Activated CD4-positive, alpha-beta T cell treated with anti-CD3 and anti-CD28 coated beads for 36 hours (primary cell): ENCODE results near the gene SNRK. TPM values are rescaled to one million over a fixed set of nuclear protein-coding genes. Genes with fewer than 3 reads are reported as not detected.

Experiments used
- ATAC-seq: fragments of 200-7000 bp; cut with Tn5 transposase; one replicate; pipeline ENCODE4 v1.10.0; 2021; ENCODE audit warnings: mild to moderate bottlenecking, moderate library complexity
- CTCF ChIA-PET: fragments of 350-600 bp; sonication (Branson Sonifier 250); formaldehyde crosslinking; loops from one replicate; lab custom pipeline; 2021; ENCODE audit warnings: antibody characterized with exemption; lab: Charles Lee
- POLR2A ChIA-PET: fragments of 350-600 bp; sonication (Branson Sonifier 250); formaldehyde crosslinking; loops from one replicate; lab custom pipeline; 2021; ENCODE audit warnings: antibody characterized with exemption, inconsistent platforms; lab: Charles Lee
- DNase-seq: peaks from one replicate; pipeline ENCODE4 v3.0.0-alpha.2; 2020
- H3K27ac Mint-ChIP-seq: one replicate; pipeline ENCODE4 v1.8.0; 2021; ENCODE audit warnings: mixed read lengths
- H3K27me3 Mint-ChIP-seq: one replicate; pipeline ENCODE4 v1.8.0; 2021; ENCODE audit warnings: mixed read lengths
- H3K36me3 Mint-ChIP-seq: one replicate; pipeline ENCODE4 v1.8.0; 2021; ENCODE audit warnings: low read depth, mixed read lengths
- H3K4me1 Mint-ChIP-seq: one replicate; pipeline ENCODE4 v1.8.0; 2021; ENCODE audit warnings: mixed read lengths
- H3K4me3 Mint-ChIP-seq: one replicate; pipeline ENCODE4 v1.8.0; 2021; ENCODE audit warnings: mild to moderate bottlenecking, moderate library complexity, mixed read lengths
- H3K9me3 Mint-ChIP-seq: one replicate; pipeline ENCODE4 v1.8.0; 2021; ENCODE audit warnings: low read depth, mixed read lengths
- intact Hi-C, 2 experiments: fragments of 100-400 bp; cut with DNase I in 1 of 2; cut with micrococcal nuclease in 1 of 2; formaldehyde crosslinking; loops; one replicate each; pipeline versions ENCODE4 v1.14.2 to v1.15.1; 2022 to 2024; cut with DNase I, micrococcal nuclease
- total RNA-seq, 2 experiments: library from RNA; stranded (reverse); gene quantifications; one replicate each; pipeline ENCODE4 v1.2.3, GENCODE V29; 2021

Gene SNRK
- total RNA-seq, 2 experiments from 2014 or later: 19.5 to 22.9 TPM

DNA sequence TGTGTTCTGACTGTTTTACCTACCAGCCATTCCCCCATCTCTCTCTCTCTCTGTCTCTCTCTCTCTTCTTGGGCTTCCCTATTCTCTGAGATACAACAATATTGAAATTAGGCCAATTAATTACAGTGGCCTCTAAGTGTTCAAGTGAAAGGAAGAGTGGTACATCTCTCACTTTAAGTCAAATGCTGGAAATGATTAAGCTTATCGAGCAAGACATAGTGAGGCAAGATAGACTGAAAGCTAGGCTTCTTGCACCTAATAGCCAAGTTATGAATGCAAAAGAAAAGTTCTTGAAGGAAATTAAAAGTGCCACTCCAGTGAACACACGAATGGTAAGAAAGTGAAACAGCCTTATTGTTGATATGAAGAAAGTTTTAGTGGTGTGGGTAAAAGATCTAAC is 21.3 kb downstream of the SNRK start:
- Mint-ChIP-seq H3K9me3 (peaks cover 1% of the 10 kb centered on the region), H3K36me3 (peaks cover 55% of the 10 kb centered on the region), H3K4me3 (peak overlapping the region; percentile 9), H3K4me1 (peaks cover 84% of the 10 kb centered on the region), H3K27me3 (no peaks in the 10 kb centered on the region), H3K27ac (peak overlapping the region; percentile 70)
- POLR2A ChIA-PET: no interaction called here
- DNase-seq (no peak), ATAC-seq (peak; percentile 39)
- intact Hi-C loops: loop anchor here in 1 of 2 experiments (1.0 kb wide), 1 partner anchor 13 kb away; no protein-coding TSS in a partner anchor
- CTCF ChIA-PET: interaction anchor here (1.2 to 3.3 kb wide), 3 partner anchors 11 to 21 kb away, joined by 3 to 14 read pairs (median 3); no protein-coding TSS in a partner anchor

DNA sequence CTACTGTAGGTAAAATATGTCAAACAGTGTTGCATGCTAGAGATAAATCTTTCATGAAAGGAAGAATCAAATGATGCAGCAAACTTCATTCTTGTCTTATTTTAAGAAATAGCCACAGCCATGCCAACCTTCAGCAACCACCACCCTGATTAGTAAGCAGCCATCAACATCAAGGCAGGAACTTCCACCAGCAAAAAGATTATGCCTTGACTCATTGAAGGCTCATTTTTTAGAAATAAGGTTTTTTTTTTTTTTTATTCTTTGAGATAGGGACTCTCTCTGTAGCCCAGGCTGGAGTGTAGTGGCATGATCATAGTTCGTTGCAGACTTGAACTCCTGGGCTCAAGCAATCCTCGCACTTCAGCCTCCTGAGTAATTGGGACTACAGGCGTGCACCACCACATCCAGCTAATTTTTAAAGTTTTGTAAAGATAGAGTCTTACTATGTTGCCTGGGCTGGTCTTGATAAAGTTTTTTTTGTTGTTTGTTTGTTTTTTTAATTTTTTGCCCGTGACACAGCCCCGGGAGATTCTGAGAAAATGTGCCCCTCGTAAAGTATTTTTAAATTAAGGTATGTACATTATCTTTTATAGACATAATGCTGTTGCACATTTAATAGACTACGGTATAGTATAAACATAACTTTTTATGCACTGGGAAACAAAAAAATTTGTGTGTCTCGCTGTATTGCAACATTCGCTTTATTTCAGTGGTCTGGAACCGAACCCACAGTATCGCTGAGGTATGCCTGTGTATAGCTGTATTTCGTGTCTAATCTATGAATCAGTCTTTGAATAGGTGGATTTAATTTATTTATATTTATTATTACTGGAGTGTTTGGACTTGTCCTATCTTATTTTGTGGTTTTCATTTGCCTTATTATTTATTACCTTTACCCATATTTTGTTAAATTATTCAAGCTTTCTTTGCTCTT is 23.3 kb downstream of the SNRK start:
- intact Hi-C loops: no loop called here
- H3K4me3 Mint-ChIP-seq: no peak overlapping the region
- DNase-seq (no peak), ATAC-seq (no peak)
- H3K27me3 Mint-ChIP-seq: no peaks in the 10 kb centered on the region
- peaks cover 2% of the 10 kb centered on the region for H3K9me3 Mint-ChIP-seq
- H3K4me1 Mint-ChIP-seq: peaks cover 69% of the 10 kb centered on the region
- POLR2A ChIA-PET: no interaction called here
- peaks cover 45% of the 10 kb centered on the region for H3K36me3 Mint-ChIP-seq
- H3K27ac Mint-ChIP-seq: peak overlapping the region; percentile 25
- CTCF ChIA-PET: interaction anchor here (0.8 kb wide), 1 partner anchor 19 kb away, joined by 3 read pairs; no protein-coding TSS in a partner anchor

DNA sequence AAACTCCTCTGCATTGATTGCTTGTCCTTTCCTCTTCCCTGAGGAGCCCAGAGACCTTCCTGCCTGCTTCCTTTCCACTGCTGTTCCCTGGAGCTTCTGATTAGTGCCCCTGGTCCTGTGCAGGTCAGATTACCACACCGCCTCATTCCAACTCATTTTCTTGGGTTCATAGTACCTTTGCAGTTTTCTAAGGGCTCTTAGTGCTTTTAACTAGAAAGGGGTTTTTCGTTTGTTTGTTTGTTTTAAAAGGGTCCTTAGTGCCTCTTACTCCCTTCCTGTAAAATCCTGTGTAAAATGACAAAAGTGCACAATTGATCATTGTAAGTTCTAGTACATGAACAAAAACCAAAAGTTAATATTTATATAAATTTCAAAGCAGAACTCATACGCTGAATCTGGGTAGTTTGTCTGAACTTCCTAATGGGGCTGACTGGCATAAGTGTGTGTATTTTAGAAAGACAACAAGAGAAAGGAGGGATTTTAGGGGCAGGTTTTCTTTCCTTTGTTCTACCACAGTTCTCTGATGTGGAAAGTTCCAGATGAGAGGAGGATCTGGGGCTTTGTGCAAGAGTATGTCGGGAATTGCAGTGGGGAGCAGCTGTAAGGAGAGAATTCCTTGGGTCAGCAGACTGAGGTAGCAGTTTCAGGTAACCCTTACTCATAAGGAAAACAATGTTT is 30.6 kb downstream of the SNRK start:
- Mint-ChIP-seq H3K9me3 (peaks cover 2% of the 10 kb centered on the region), H3K4me3 (no peak overlapping the region), H3K36me3 (peaks cover 18% of the 10 kb centered on the region), H3K27me3 (no peaks in the 10 kb centered on the region), H3K27ac (peak overlapping the region; percentile 68), H3K4me1 (peaks cover 70% of the 10 kb centered on the region)
- ATAC-seq (no peak), DNase-seq (no peak)
- intact Hi-C loops: no loop called here
- POLR2A ChIA-PET: interaction anchor here (0.6 to 1.1 kb wide), 2 partner anchors 20 to 114 kb away, joined by 3 read pairs; no protein-coding TSS in a partner anchor
- CTCF ChIA-PET: interaction anchor here (0.7 to 1.7 kb wide), 3 partner anchors 11 to 98 kb away, joined by 3 to 5 read pairs (median 4); no protein-coding TSS in a partner anchor

DNA sequence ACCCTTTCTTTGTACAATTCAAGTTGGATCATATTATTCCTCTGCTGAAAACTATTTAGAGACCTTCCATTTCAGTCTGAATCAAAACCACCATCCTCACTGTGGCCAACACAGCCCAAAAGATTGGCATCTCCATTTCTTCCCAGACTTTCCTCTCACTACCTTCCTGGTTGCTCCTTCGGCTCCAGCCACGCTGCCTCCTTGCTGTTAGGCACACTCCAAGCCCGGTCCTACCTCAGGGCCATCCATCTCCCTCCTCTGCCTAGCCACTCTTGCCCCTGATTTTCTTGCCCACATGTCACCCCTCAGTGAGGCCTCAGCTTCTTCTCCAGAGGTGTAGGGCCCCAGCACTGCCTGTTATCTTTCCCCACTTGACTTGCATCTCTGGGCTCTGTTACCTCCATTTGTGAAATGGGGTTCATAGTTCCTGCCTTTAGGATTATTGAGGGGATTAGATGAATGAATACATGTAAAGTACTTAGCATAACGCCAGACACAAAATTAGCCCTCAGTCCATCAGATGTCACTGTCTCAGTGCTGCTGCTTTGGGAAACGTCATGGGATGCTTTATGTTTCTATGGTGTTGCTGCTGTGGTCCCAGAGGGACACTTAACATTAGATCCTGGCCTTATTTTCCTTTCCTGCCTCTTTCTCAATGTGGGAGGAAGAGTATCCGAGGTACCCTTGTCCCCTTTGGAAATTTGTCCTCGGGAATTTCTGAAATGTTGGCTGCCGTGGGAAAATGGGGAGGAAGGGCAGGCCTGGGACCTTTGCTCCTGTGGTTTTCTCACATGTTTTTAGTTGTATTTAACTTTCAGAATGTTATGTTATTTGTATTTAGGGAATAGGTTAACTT is 31.3 kb downstream of the SNRK start:
- intact Hi-C loops: no loop called here
- POLR2A ChIA-PET: interaction anchor here (0.6 kb wide), 1 partner anchor 242 kb away, joined by 6 read pairs; no protein-coding TSS in a partner anchor
- CTCF ChIA-PET: interaction anchor here (1.6 kb wide), 1 partner anchor 17 kb away, joined by 5 read pairs; no protein-coding TSS in a partner anchor
- peaks cover 18% of the 10 kb centered on the region for H3K36me3 Mint-ChIP-seq
- no peaks in the 10 kb centered on the region for H3K27me3 Mint-ChIP-seq
- ATAC-seq (no peak), DNase-seq (no peak)
- H3K9me3 Mint-ChIP-seq: peaks cover under 1% of the 10 kb centered on the region
- H3K4me3 Mint-ChIP-seq: no peak overlapping the region
- peaks cover 69% of the 10 kb centered on the region for H3K4me1 Mint-ChIP-seq
- H3K27ac Mint-ChIP-seq: peak overlapping the region; percentile 71

DNA sequence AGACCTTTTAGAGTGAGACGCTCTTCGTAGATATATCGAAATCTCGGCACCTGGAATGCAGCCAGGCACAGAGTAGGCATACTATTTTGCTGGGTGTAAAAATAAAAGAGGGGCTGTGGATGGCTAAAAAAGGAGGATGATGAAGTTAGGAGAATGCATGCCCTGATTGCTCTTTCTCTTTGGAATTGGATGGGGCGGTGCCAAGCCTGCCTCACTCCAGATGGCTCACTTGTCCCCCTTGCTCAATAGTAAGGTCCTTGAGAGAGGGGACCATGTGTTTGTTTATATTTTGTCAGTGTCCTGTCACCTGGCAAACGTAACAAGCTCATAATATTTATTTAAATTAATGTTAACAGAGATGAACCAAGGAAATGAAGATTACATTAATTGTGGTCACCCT is 33.0 kb downstream of the SNRK start:
- H3K27me3 Mint-ChIP-seq: no peaks in the 10 kb centered on the region
- ChIA-PET CTCF (no interaction called here), POLR2A (no interaction called here)
- no peak for ATAC-seq
- H3K9me3 Mint-ChIP-seq: no peaks in the 10 kb centered on the region
- H3K4me3 Mint-ChIP-seq: no peak overlapping the region
- intact Hi-C loops: no loop called here
- H3K27ac Mint-ChIP-seq: no peak overlapping the region
- no peak for DNase-seq
- H3K36me3 Mint-ChIP-seq: peaks cover 14% of the 10 kb centered on the region
- H3K4me1 Mint-ChIP-seq: peaks cover 68% of the 10 kb centered on the region

DNA sequence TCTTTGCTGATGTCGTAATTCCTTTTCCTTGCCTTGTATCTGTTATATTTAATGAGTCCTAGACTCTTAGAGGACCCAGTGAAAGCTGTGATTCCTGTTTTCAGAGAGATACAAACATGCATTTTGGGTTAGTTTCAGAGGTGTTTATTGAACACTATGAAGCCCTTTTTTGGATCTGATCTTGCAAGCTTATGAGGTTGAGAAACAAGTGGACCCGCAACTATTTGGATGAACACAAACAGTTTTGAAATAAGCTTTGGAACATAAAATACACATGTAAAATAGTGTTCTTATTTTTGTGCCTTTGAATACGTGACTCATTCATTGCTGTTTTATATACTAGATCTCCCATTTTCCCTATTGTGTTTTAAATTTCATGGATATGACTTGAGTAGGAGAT is 33.5 kb downstream of the SNRK start:
- intact Hi-C loops: loop anchor here in 1 of 2 experiments (1.0 kb wide), 1 partner anchor 12 kb away; no protein-coding TSS in a partner anchor
- peak overlapping the region; percentile 77 for H3K27ac Mint-ChIP-seq

DNA sequence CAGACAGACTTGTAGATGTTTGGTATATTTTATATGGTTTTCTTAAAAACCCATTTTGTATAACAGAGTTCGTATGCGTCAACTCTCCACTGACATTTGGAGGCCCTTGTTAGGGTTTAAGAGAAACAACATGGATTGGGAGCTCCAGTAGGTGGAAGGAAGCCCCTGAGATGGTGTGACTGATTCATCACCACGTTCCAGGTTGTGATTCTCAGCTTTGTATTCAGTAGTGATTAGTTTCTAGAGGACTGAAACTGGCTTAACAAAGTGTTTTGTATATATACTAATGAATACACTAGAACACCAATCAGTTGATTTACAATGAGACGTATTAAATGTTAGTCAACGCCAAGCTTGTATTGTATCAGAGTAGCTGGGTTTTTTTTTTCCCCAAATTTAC is 33.9 kb downstream of the SNRK start:
- Mint-ChIP-seq H3K27ac (no peak overlapping the region), H3K27me3 (no peaks in the 10 kb centered on the region)

More for the DNA sequence above, 33.5 kb downstream of the SNRK start:
- Mint-ChIP-seq H3K4me1 (peaks cover 69% of the 10 kb centered on the region), H3K9me3 (no peaks in the 10 kb centered on the region), H3K4me3 (no peak overlapping the region), H3K27me3 (no peaks in the 10 kb centered on the region), H3K36me3 (peaks cover 14% of the 10 kb centered on the region)
- ChIA-PET CTCF (interaction anchor here (0.6 kb wide), 1 partner anchor 818 kb away, joined by 3 read pairs; no protein-coding TSS in a partner anchor), POLR2A (no interaction called here)
- no peak for DNase-seq
- ATAC-seq: no peak

DNA sequence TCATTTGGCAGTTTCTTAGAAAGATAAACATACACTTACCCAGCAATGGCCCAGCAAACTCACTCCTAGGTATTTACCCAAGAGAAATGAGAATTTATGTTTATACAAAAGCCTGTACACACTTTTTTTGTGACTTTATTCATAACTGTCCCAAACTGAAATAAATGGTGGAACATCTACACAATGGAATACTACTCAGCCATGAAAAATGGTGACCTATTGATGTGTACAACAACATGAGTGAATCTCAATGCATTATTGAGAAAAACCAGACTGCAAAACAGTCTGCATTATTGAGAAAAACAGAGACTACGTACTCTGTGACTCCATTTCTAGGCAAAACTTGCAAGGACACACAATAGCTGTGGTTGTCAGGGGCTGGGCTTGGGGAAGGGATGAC is 37.2 kb downstream of the SNRK start:
- H3K27me3 Mint-ChIP-seq: no peaks in the 10 kb centered on the region
- no peak overlapping the region for H3K27ac Mint-ChIP-seq
- intact Hi-C loops: no loop called here
- DNase-seq: no peak
- ATAC-seq: no peak
- no peak overlapping the region for H3K4me3 Mint-ChIP-seq
- no peaks in the 10 kb centered on the region for H3K9me3 Mint-ChIP-seq
- ChIA-PET CTCF (interaction anchor here (1.0 kb wide), 1 partner anchor 161 kb away, joined by 3 read pairs; no protein-coding TSS in a partner anchor), POLR2A (no interaction called here)
- peaks cover 11% of the 10 kb centered on the region for H3K36me3 Mint-ChIP-seq
- H3K4me1 Mint-ChIP-seq: peaks cover 70% of the 10 kb centered on the region

More for the DNA sequence above, 33.9 kb downstream of the SNRK start:
- Mint-ChIP-seq H3K4me1 (peaks cover 67% of the 10 kb centered on the region), H3K9me3 (no peaks in the 10 kb centered on the region), H3K4me3 (no peak overlapping the region), H3K36me3 (peaks cover 14% of the 10 kb centered on the region)
- ChIA-PET POLR2A (interaction anchor here (0.6 kb wide), 1 partner anchor 1169 kb away, joined by 3 read pairs; no protein-coding TSS in a partner anchor), CTCF (interaction anchor here (0.6 kb wide), 1 partner anchor 819 kb away, joined by 3 read pairs; no protein-coding TSS in a partner anchor)
- no peak for DNase-seq
- peak; percentile 53 for ATAC-seq
- intact Hi-C loops: loop anchor here in 1 of 2 experiments (1.0 kb wide), 1 partner anchor 13 kb away; no protein-coding TSS in a partner anchor

DNA sequence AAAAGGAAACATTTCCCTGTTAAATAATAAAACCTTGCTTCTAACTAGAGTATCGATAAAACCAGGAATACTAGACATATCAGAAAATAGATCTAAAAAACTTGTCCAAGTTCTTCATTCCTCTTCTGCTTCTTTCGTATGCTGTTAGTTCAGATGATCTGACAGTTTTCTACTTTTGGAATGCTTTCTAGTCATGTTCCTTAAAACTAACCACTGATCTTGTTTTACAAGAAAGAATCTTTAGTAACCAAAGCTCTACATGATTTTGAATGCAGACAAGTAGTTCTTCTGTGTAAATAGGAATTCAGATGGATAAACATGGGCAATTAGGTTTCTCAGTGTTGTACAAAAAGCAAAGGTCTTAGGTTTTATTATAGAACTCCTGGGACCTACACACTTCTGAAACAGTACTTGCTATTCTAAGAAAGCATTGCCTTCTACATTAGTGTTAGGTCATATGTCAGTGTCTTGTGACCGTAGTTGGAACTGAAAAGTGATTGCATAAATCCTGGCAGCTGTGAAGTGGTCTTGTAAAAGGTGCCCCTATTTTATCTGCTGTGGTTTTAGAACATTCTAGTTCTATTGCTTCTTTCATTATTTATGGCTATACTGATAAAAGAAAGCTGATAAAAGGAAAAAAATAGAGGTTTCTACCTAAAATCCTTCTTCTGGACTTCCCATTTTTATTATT is 40.7 kb downstream of the SNRK start:
- H3K27ac Mint-ChIP-seq: peak overlapping the region; percentile 76
- peaks cover 15% of the 10 kb centered on the region for H3K36me3 Mint-ChIP-seq
- ChIA-PET CTCF (interaction anchor here (0.8 kb wide), 1 partner anchor 165 kb away, joined by 3 read pairs; no protein-coding TSS in a partner anchor), POLR2A (no interaction called here)
- H3K9me3 Mint-ChIP-seq: no peaks in the 10 kb centered on the region
- H3K4me1 Mint-ChIP-seq: peaks cover 65% of the 10 kb centered on the region
- DNase-seq (no peak), ATAC-seq (peak; percentile 60)
- no peak overlapping the region for H3K4me3 Mint-ChIP-seq
- H3K27me3 Mint-ChIP-seq: no peaks in the 10 kb centered on the region
- intact Hi-C loops: no loop called here

DNA sequence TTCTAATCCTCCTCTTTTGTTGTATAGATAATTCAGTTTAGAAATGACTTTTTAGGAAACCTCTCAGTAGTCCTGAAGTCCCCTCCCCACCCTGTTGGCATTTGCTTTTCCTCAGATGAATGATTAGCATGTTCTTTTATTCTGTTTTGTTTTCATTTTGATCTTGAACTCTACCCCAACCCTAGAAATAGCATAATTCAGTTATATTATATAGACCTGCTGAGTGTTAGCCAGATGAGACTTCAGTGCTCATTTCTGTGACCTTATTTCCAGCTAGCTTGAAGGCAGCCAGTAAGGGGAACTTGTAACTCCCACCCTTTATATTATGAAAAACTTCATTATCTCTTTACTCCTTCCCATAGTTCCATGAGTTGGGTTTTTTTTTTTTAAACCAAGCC is 41.2 kb downstream of the SNRK start:
- no peak for DNase-seq
- ChIA-PET CTCF (interaction anchor here (0.8 to 1.3 kb wide), 2 partner anchors 32 to 165 kb away, joined by 3 read pairs; no protein-coding TSS in a partner anchor), POLR2A (no interaction called here)
- Mint-ChIP-seq H3K27me3 (no peaks in the 10 kb centered on the region), H3K27ac (peak overlapping the region; percentile 76), H3K4me1 (peaks cover 69% of the 10 kb centered on the region), H3K4me3 (no peak overlapping the region), H3K36me3 (peaks cover 16% of the 10 kb centered on the region), H3K9me3 (no peaks in the 10 kb centered on the region)
- ATAC-seq: peak; percentile 31
- intact Hi-C loops: no loop called here
